Endothelial cell (in vitro differentiated cells): ENCODE measurements around the gene IRF9. TPM values are rescaled to one million over a fixed set of nuclear protein-coding genes. Genes with fewer than 3 reads are reported as not detected.

Source experiments
- DNase-seq: peaks from one replicate; pipeline ENCODE4 v3.0.0; 2021; ENCODE audit warnings: low spot score
- H3K27ac Mint-ChIP-seq: one replicate; pipeline ENCODE4 v1.8.0; 2021; ENCODE audit warnings: mixed read lengths, inconsistent platforms; ENCODE audit not compliant: unreplicated experiment
- H3K27me3 Mint-ChIP-seq: one replicate; pipeline ENCODE4 v1.8.0; 2021; ENCODE audit warnings: mild to moderate bottlenecking, moderate library complexity, mixed read lengths, inconsistent platforms; ENCODE audit not compliant: unreplicated experiment
- H3K36me3 Mint-ChIP-seq: one replicate; pipeline ENCODE4 v1.8.0; 2021; ENCODE audit warnings: mild to moderate bottlenecking, low read depth, mixed read lengths, inconsistent platforms; ENCODE audit not compliant: unreplicated experiment
- H3K4me1 Mint-ChIP-seq: one replicate; pipeline ENCODE4 v1.8.0; 2021; ENCODE audit warnings: mild to moderate bottlenecking, mixed read lengths, inconsistent platforms; ENCODE audit not compliant: unreplicated experiment
- H3K4me3 Mint-ChIP-seq: one replicate; pipeline ENCODE4 v1.8.0; 2021; ENCODE audit warnings: mild to moderate bottlenecking, mixed read lengths, inconsistent platforms; ENCODE audit not compliant: unreplicated experiment
- H3K9me3 Mint-ChIP-seq: one replicate; pipeline ENCODE4 v1.8.0; 2021; ENCODE audit warnings: mixed read lengths, inconsistent platforms; ENCODE audit not compliant: unreplicated experiment
- total RNA-seq: library from RNA; stranded (reverse); fragmentation: NEBNext Ultra II Directional; extraction: Animal tissue kit (Norgen Biotek cat#: 25700); gene quantifications from one replicate; pipeline ENCODE4 v1.2.1, GENCODE V29; 2021; ENCODE audit not compliant: unreplicated experiment
- TF ChIP-seq, protein P1 (sequence below): fragments of 200-600 bp; sonication (generic); IDR thresholded peaks from one replicate; pipeline ENCODE4 v1.5.0; 2021; ENCODE audit warnings: antibody characterized with exemption; ENCODE audit not compliant: unreplicated experiment

Gene IRF9
- total RNA-seq, 1 donor from 2014 or later: 25.7 TPM

DNA sequence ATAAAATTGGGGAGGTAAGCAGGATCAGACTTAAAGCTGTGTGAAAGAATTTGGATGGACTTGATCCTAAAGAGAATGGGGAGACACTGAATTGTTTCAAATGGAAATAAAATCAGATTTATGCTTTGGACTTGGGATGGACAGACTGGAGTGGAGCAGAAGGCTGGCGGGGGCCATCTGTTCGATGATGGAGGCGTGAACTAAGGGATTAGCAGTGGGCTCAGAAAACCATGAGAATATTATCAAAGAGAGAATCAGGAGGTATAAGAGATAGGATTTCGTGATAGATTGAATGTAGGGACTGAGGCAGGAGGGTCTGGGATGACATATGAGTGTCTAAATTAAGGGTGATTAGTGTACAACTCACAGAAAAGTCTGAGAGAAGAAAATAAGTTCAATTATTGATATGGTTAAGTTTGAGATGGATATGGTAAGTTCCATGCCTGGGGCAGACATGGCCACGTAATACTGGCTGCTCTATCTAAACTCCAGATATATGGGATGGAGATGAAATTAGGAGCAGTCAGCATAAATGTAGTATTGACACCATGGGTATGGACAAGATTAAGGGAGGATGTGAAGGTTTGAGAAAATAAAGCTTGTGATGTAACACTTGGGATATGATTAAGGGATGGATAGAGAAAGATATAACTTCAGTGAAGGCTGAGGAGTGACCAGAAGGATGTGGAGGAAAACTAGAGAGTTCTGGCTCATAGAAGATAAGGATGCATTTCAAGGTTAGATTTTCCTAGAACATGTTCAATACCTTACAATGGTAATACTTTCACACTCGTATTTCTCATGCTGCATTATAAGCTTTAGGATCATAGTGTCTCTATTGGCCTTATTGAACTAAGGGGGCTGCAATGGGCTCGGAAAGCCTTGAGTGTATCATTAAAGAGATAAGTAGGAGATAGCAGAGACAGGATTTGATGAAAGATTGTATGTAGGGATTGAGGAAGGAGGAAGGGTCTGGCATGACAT, 43.4 kb downstream of the IRF9 start:
- Mint-ChIP-seq H3K27me3 (peaks cover 7% of the 10 kb centered on the region), H3K4me1 (peaks cover 6% of the 10 kb centered on the region), H3K9me3 (no peaks in the 10 kb centered on the region), H3K4me3 (peak overlapping the region; percentile 20), H3K27ac (no peak overlapping the region), H3K36me3 (peaks cover 50% of the 10 kb centered on the region)
- TF ChIP-seq, protein P1, sequence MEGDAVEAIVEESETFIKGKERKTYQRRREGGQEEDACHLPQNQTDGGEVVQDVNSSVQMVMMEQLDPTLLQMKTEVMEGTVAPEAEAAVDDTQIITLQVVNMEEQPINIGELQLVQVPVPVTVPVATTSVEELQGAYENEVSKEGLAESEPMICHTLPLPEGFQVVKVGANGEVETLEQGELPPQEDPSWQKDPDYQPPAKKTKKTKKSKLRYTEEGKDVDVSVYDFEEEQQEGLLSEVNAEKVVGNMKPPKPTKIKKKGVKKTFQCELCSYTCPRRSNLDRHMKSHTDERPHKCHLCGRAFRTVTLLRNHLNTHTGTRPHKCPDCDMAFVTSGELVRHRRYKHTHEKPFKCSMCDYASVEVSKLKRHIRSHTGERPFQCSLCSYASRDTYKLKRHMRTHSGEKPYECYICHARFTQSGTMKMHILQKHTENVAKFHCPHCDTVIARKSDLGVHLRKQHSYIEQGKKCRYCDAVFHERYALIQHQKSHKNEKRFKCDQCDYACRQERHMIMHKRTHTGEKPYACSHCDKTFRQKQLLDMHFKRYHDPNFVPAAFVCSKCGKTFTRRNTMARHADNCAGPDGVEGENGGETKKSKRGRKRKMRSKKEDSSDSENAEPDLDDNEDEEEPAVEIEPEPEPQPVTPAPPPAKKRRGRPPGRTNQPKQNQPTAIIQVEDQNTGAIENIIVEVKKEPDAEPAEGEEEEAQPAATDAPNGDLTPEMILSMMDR: no peak
- DNase-seq: no peak

DNA sequence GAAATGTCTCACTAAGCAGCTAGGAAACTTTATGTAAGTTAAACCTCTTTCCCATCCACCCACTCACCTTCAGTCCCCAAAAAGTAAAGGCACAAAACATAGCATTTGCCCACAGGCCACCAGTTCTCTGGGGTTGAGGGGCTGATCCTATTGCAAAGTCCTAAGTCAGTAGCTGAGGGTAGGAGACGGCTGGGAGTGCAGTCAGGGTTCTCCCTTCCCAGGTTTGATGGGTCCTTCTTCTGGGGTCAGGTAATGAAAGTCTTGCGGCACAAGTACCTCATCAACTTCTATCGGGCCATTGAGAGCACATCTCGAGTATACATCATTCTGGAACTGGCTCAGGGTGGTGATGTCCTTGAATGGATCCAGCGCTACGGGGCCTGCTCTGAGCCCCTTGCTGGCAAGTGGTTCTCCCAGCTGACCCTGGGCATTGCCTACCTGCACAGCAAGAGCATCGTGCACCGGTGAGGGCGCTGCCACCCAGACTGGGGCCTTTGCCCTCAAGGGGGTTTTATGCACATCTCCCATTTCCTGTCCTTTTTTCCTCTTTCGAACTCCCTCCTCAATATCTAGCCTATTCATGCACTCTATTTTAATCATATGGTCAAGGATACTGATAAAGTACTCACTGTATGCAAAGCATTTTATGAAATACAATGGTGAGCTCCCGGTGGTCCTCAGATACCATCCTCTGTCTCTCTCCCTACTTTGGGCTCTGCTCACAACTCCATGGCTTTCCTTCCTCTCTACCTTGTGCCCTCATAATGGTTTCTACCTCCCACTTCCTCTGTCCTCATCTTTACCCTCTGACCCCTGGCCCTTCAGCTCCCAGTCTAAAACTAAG, 45.4 kb downstream of the IRF9 start:
- H3K27ac Mint-ChIP-seq: no peak overlapping the region
- H3K9me3 Mint-ChIP-seq: no peaks in the 10 kb centered on the region

DNA sequence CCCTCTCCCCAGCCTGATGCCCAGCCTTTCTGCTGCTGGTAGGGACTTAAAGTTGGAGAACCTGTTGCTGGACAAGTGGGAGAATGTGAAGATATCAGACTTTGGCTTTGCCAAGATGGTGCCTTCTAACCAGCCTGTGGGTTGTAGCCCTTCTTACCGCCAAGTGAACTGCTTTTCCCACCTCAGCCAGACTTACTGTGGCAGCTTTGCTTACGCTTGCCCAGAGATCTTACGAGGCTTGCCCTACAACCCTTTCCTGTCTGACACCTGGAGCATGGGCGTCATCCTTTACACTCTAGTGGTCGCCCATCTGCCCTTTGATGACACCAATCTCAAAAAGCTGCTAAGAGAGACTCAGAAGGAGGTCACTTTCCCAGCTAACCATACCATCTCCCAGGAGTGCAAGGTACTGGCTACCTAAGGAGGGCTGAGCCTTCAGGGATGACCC, 46.1 kb downstream of the IRF9 start:
- no peak overlapping the region for H3K27ac Mint-ChIP-seq
- DNase-seq: no peak
- H3K4me3 Mint-ChIP-seq: peak overlapping the region; percentile 35
- H3K27me3 Mint-ChIP-seq: peaks cover 12% of the 10 kb centered on the region
- H3K9me3 Mint-ChIP-seq: no peaks in the 10 kb centered on the region
- TF ChIP-seq, protein P1: no peak
- H3K4me1 Mint-ChIP-seq: peaks cover 6% of the 10 kb centered on the region
- peaks cover 54% of the 10 kb centered on the region for H3K36me3 Mint-ChIP-seq

More for the DNA sequence above, 45.4 kb downstream of the IRF9 start:
- Mint-ChIP-seq H3K4me3 (peak overlapping the region; percentile 35), H3K27me3 (peaks cover 11% of the 10 kb centered on the region), H3K4me1 (peaks cover 6% of the 10 kb centered on the region), H3K36me3 (peaks cover 58% of the 10 kb centered on the region)
- TF ChIP-seq, protein P1: no peak
- DNase-seq: no peak

DNA sequence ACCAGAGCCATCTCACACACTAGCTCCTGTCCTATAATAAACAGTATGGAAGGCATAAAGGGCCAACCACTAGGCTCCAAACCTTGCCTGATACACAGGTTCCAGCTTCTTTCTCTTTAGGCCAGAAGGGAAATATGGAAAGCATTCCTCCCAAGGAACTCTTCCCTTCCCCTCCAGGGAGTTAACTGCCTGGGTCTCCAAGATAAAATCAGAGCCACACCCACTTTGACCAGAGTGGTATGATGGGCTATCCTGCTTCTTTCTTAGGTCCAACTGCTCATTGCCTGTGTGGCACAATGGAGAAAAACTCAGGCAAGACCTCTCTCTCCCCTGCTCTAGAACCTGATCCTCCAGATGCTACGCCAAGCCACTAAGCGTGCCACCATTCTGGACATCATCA, 46.6 kb downstream of the IRF9 start:
- no peak overlapping the region for H3K27ac Mint-ChIP-seq
- H3K4me1 Mint-ChIP-seq: peaks cover 6% of the 10 kb centered on the region
- H3K4me3 Mint-ChIP-seq: no peak overlapping the region
- DNase-seq: no peak
- no peaks in the 10 kb centered on the region for H3K9me3 Mint-ChIP-seq
- peaks cover 13% of the 10 kb centered on the region for H3K27me3 Mint-ChIP-seq
- TF ChIP-seq, protein P1: no peak
- H3K36me3 Mint-ChIP-seq: peaks cover 51% of the 10 kb centered on the region
